HG03439 (cell line): Measurements from ENCODE around the gene XXYLT1.

Source experiments
- ATAC-seq: cut with Tn5 transposase; IDR thresholded peaks from one replicate; pipeline ENCODE4 v1.9.1; 2021; ENCODE audit warnings: mild to moderate bottlenecking, moderate library complexity; ENCODE audit not compliant: unreplicated experiment

XXYLT1 gene

DNA sequence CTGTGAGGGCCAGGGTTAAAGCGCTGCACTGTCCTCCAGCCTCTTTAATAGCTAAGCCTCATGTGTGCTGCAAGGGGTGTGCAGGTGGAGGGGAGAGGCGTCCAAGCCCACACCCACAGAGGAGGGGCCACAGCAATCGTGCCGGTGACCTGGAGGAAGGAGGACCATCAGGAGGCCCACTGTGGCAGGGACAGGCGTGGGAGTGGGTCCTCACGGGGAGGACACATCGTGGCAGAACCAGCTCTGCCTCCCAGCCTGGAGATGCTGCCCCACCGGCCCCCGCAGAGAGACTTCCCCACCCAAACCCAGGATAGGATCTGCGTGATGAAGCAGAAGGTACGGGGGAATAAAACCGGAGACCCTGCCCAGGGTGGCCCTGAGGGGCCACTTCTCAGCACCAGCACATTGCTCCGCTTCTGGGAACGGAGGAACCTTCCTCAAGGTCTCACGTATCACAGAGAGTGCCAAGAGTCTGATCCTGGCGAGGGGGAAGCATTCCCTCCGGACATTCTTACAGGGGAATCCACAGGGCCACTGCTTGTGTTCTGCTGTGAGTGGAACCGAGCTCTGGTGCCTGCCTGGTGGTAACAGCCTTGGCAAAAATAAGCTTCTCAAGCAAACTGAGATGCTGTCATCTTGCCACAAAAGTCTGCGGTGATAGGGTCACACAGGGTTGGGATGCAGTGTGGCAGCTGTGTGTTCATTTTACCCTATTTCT is 199.8 kb downstream of the XXYLT1 start:
- ATAC-seq = no peak

DNA sequence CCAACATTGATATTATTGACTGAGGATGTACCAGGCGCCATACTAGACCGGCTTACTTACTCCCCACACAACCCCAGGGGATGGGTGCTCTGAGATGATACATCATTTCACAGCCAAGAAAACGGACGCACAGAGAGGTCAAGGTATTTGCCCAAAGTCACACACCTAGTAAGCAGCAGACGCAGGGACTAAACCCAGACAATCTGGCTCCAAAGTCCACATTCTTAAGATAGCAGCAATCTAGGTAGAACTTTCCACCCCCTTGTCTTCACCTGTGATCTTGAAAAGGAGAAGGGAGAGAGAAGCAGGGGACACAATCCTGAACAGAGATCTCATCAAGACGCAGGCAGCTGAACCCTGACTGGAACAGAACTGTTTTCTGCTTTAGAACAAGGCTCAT is 200.6 kb downstream of the XXYLT1 start:
- no peak for ATAC-seq

- ATAC-seq = no peak
Measured at GRCh38 chr3:195069501-195070251, 201.3 kb downstream of the XXYLT1 start.

DNA sequence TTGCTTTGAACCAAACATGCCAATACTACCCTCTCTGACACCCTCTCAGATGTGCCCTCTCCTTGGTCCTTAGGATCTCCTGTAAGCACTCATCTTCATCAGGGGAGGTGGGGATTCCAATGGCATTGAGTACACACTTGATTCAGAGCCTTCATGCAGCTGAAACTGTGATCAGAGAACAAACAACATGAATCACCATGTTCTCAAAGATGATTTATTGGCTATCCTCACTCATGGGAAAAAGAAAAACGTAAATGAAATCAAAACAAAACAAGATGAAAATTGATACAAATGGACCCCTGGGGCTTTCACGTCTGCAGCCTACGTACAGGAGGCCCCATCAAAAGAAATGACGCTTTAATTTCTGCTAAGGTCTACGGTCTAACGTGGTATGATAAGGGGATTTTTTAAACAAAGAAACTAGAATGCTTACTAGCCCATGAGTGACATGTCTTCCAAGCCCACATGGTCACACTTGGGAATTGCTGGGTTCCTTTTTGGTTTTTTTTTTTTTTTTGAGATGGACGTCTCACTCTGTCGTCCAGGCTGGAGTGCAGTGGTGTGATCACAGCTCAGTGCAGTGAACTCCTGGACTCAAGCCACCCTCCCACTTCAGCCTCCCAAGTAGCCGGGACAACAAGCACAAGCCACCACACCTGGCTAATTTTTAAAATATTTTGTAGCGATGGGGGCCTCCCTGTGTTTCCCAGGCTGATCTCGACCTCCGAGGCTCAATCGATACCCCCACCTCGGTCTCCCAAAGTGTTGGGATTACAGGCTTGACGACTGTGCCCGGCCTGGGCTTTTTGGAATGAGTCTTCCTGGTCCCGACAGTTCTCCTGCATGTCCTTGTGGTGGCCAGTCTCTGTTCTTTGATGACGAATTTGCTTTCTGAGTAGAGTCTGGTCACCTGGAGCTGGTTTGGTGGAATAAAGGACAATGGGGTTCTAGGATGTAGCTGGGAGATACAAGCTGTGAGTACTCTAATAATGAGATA is 202.6 kb downstream of the XXYLT1 start:
- ATAC-seq = no peak

GRCh38 chr3:195066441-195066841 is 204.5 kb downstream of the XXYLT1 start:
- no peak for ATAC-seq

GRCh38 chr3:195065864-195066185 is 205.1 kb downstream of the XXYLT1 start:
- ATAC-seq = no peak

DNA sequence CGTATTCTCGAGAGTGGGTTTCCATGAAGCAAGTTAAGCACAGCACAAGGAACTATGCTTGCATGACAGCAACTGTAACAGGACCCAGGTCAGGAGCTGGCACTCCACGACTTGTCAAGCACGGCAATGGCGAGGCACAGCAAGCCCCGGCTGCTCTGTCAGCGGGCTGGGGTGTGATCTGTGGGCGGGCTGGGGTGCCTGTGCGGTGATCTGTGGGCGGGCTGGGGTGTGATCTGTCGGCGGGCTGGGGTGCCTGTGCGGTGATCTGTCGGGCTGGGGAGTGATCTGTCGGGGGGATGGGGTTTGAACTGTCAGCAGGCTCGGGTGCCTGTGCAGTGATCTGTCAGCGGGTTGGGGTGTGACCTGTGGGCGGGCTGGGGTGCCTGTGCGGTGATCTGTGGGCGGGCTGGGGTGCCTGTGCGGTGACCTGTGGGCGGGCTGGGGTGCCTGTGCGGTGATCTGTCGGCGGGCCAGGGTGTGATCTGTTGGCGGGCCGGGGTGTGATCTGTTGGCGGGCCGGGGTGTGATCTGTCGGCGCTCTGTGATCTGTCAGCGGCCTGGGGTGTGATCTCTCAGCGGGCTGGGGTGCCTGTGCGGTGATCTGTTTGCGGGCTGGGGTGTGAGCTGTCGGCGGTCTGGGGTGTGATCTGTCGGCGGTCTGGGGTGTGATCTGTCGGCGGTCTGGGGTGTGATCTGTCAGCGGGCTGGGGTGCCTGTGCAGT is 205.7 kb downstream of the XXYLT1 start:
- no peak for ATAC-seq

DNA sequence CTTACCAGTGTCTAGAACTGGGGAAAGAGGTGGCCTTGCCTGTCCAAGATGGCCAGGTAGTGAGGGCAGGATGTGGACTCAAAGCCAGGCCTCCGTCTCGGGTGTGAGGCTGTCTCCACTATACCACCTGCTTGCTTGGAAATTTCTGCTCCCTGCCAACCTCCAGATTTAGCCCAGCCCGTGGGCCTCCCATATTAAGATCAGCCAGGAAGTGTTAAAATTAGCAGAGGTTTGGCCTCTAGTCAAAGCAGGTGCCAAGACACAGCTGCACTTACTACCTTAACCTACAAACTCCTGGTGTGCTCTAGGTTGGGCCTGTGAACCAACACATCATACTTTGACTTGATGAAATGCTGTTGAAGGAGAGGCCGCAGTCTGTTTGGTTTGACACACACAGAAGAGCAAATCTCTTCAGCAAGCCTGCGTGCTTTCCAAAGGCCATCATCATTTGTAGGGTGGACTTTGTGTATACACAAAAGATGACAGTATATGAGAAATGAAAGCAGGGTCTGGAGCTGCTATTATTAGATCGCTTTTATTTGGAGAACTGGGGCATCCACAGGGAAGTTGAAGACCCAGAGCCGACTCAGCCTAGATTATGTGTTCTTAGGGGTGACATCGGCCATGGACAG is 206.5 kb downstream of the XXYLT1 start:
- ATAC-seq = no peak

DNA sequence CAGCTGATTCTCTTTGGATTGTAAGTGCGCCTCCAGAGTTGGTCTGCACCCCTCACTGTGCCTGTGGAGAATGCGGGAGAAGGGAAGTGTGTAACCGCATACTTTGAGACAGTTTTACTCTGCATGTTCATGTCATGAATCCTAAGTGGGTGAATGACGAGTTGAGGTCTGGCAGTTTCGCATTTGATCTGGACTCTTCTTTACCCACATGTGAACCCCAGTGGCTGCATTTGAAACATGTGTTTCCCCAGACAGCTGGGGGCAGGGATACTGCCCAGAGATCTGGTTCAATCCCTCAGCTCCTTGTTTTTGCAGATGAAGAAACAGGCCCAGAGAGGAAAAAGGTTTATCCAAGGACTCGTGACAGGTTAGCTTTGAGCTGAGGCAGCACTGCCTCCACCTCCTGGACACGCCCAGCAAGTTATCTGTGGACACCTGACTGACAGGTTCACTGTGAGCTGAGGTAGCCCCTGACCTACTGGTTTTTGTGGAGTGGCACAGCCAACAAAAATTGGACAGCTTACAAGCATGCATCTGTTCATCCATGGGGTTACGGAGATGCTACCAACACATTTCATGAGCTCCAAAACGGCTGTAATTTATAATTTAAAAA is 207.3 kb downstream of the XXYLT1 start:
- ATAC-seq = no peak

- ATAC-seq = no peak
Measured at GRCh38 chr3:195062866-195063540, 208.0 kb downstream of the XXYLT1 start.

- no peak for ATAC-seq
Measured at GRCh38 chr3:195061756-195062655, 209.0 kb downstream of the XXYLT1 start.

DNA sequence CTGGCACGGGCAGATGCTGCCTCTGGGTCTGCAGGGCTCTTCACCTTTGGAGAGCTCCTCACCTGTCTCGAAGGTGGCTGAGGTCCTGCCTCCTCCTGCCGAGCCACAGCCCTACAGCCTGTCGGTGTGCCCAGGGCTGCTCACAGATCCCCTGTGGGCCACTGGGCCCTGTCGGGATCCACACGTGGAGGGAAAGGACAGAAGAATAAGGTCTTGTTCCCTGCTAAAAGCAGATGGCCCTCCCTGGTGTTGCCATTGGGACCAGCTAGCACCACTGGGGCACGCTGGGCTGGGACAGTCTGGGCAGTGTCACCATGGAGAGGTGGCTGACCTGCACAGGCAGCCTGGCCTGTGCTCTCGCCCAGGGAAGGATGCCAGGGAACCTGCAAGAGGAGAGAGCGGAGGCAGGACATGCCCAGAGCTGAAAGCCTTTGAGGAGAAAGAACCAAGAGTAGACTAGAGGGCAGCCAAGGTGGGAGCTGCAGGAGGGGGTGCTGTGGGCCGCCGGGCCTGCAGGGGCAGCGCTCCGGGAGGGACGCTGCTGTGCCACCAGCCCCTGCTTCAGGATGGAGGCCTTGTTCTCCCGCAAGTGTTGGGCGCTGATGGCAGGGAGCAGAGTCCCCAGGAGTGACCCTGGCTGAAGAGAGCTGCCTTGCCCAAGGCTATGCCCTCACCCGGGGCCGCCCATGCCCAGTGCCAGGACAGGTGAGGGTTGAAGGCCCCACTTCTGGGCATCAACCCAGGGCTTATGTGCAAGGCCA is 210.2 kb downstream of the XXYLT1 start:
- no peak for ATAC-seq

- ATAC-seq = no peak
Measured at GRCh38 chr3:195060217-195060481, 210.8 kb downstream of the XXYLT1 start.

DNA sequence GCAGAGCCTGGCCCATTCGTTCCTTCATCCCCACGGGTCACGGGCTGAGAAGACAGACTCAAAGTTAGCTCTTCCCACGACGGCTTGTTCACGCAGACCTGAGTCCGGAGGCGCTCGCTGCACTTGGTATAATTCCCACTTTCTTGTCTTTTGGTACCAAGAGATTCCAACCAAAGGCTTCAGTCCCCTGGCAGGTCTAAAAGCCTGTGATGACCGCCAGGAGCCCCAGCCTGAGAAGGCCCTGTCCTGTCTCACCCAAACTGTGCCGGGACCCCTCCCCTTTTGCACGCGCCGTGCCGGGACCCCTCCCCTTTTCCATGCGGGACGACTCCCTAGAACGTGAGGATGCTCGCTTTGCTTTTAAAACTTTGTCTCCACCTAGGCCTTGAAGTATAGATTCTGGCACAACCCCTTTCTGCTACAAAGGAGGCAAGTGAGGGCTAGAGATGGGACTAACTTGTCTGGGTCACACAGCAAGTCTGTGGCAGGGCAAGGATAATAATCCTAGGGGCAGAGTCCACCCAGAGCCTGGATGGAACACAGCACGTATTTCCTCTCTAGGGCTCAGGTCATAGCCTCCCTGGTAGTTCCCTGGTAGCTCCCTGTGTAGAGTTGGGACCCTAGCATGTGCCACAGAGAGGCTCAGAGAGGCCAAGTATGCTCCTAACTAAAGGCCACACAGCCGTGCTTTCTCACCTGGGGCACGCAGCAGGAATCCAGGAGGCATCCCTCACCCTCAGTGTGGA is 211.3 kb downstream of the XXYLT1 start:
- no peak for ATAC-seq

- ATAC-seq = no peak
Measured at GRCh38 chr3:195059006-195059350, 212.0 kb downstream of the XXYLT1 start.

DNA sequence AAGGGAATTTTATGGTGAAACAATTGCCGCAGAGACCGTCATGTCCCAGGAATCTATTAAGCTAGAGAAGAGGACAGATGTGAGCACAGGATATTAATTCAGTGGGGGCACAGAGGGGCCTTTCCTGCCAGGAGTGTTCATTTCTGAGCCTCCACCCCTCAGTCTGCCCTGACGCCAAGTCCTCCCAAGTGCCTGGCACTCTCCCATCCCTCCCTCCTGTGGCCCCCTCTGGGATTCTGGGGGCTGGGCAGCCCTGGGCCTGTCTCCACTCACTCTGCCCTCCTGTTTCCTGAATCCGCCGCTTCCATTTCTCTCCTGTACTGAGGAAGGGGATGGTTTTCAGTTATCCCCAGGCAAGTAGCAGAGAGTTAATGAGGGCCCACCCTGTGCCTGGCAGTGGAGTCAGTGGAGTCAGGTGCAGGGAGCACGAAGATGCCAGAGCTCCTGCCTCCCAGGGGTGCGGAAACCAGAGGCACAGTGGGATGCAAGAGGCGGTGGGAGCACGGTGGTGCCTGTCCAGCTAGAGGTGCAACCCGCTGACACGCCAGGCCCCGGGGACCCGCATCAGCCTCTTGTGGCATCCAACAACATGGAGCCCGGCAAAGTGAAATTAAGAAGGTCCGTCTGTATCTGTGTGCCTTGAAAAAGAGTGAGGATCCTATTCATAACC is 212.5 kb downstream of the XXYLT1 start:
- no peak for ATAC-seq

DNA sequence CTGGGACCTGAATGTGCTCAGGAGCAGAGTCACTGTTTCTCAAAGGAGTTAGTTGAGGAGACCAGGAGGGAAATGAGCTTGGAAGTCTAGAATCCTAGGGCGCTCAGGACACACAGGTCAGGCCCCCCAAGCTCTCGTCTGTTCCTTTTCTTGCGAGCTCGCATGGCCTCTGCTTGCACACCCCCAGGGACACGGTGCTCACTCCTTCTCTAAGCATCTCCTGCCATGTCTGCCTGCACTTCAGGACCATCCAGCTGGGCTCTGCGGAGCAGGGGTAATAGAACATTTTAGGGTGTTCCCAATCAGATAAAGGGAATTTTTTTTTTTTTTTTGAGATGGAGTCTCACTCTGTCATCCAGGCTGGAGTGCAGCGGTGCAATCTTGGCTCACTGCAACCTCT is 213.2 kb downstream of the XXYLT1 start:
- ATAC-seq = no peak
